Sigmoid colon (tissue), 7 donors: ENCODE data around the gene ADARB2. TPM values are rescaled to one million over a fixed set of nuclear protein-coding genes. Genes with fewer than 3 reads are reported as not detected.

Source experiments
- DNase-seq: peaks from one replicate; pipeline ENCODE4 v3.0.0-alpha.2; 2019
- H3K27ac ChIP-seq, 4 donors: fragments of 200-600 bp; sonication (generic); one replicate each; pipeline ENCODE4 v1.5.1; 2016 to 2019; ENCODE audit warnings: mild to moderate bottlenecking in 1 of 4
- H3K27me3 ChIP-seq, 3 donors: fragments of 200-600 bp; sonication (generic); one replicate each; pipeline ENCODE4 v1.5.1; 2019; ENCODE audit warnings: mild to moderate bottlenecking in 1 of 3
- H3K36me3 ChIP-seq, 4 donors: fragments of 200-600 bp; sonication (generic); one replicate each; pipeline ENCODE4 v1.5.1; 2016 to 2019
- H3K4me1 ChIP-seq, 4 donors: fragments of 200-600 bp; sonication (generic); one replicate each; pipeline ENCODE4 v1.5.1; 2017 to 2019
- H3K4me3 ChIP-seq, 4 donors: fragments of 200-600 bp; sonication (generic); one replicate each; pipeline ENCODE4 v1.5.1; 2017 to 2019; ENCODE audit warnings: mild to moderate bottlenecking in 2 of 4, moderate library complexity in 1 of 4
- H3K9me3 ChIP-seq, 4 donors: fragments of 200-600 bp in 3 of 4; sonication (generic) in 3 of 4; one replicate each; pipeline versions ENCODE4 v1.5.1 to v1.6.1; 2013 to 2019
- CTCF ChIP-seq, 4 experiments: fragments of 450-650 bp in 3 of 4; fragments of 200-600 bp in 1 of 4; IDR thresholded peaks; one replicate each; pipeline ENCODE4 v1.5.1; 2016 to 2019; ENCODE audit warnings: antibody characterized with exemption in 4 of 4, mild to moderate bottlenecking in 3 of 4, moderate library complexity in 2 of 4
- EP300 ChIP-seq, 4 donors: sonication (generic); formaldehyde crosslinking; IDR thresholded peaks; one replicate each; pipeline ENCODE4 v1.6.1; 2017; ENCODE audit warnings: antibody characterized with exemption in 4 of 4
- POLR2A ChIP-seq, 2 donors: fragments of 450-650 bp; IDR thresholded peaks; one replicate each; pipeline ENCODE4 v1.6.1; 2016; ENCODE audit warnings: antibody characterized with exemption in 2 of 2, mild to moderate bottlenecking in 2 of 2, moderate library complexity in 2 of 2
- POLR2AphosphoS5 ChIP-seq, 4 donors: sonication (generic); formaldehyde crosslinking; IDR thresholded peaks; one replicate each; pipeline ENCODE4 v1.6.1; 2017; ENCODE audit warnings: antibody characterized with exemption in 4 of 4
- WGBS, 2 donors: extraction: QIAGEN DNeasy Blood & Tissue Kit; methylation state at CpG; one replicate each; pipeline ENCODE4 v1.1.7; 2013; 5-methylcytosine and 5-hydroxymethylcytosine counted together
- intact Hi-C: fragments of 100-400 bp; cut with DNase I; formaldehyde crosslinking; loops from one replicate; pipeline ENCODE4 v1.15.1; 2023
- polyA plus RNA-seq, 3 donors: library from polyadenylated mRNA; stranded (reverse); fragments of 200-250 nt; gene quantifications; one replicate each; pipeline ENCODE4 v1.2.3, GENCODE V29; 2013
- total RNA-seq, 4 donors: library from RNA; depleted of rRNA; stranded (reverse); fragments of >200 nt; gene quantifications; one replicate each; pipeline ENCODE4 v1.1.0, GENCODE V29; 2016
- donor health status: healthy with polysubstance abuse.
- donor health status: Bipolar disorder and iron deficiency.
- donor health status: healthy.

The ADARB2 gene
- total and polyA plus RNA-seq, 7 donors: 0.60 to 5.9 (median 3.5) TPM; not detected in 1

- no peak overlapping the region for H3K27ac ChIP-seq
- H3K9me3 ChIP-seq: no peaks in the 10 kb centered on the region
- no peak for DNase-seq
- H3K36me3 ChIP-seq: no peaks in the 10 kb centered on the region
- H3K4me3 ChIP-seq: no peak overlapping the region
- no peak for TF ChIP-seq POLR2AphosphoS5 (IDR thresholded peaks at IDR 0.05)
- TF ChIP-seq EP300 (IDR thresholded peaks at IDR 0.05): no peak
- no peak for TF ChIP-seq CTCF (IDR thresholded peaks at IDR 0.05)
- no peak for TF ChIP-seq POLR2A (IDR thresholded peaks at IDR 0.05)
- H3K4me1 ChIP-seq: no peaks in the 10 kb centered on the region
- WGBS, 2 donors: 94 to 97% methylated on average over 12 of the region's 12 CpGs
- intact Hi-C loops: no loop called here
- H3K27me3 ChIP-seq: no peaks in the 10 kb centered on the region
These were observed 252.0 kb downstream of the ADARB2 start for GRCh38 chr10:1485357-1485756.

- intact Hi-C loops: no loop called here
- no peak overlapping the region for H3K27ac ChIP-seq
- TF ChIP-seq POLR2AphosphoS5 (IDR thresholded peaks at IDR 0.05): no peak
- TF ChIP-seq EP300 (IDR thresholded peaks at IDR 0.05): no peak
- no peak for TF ChIP-seq CTCF (IDR thresholded peaks at IDR 0.05)
- H3K4me3 ChIP-seq: no peak overlapping the region
- no peaks in the 10 kb centered on the region for H3K27me3 ChIP-seq
- H3K4me1 ChIP-seq: no peaks in the 10 kb centered on the region
- H3K36me3 ChIP-seq: no peaks in the 10 kb centered on the region
- no peak for DNase-seq
- H3K9me3 ChIP-seq: no peaks in the 10 kb centered on the region
- 66 to 75% methylated on average over 7 of the region's 7 CpGs for WGBS, 2 donors
These were observed 253.5 kb downstream of the ADARB2 start for GRCh38 chr10:1483826-1484225.

DNA sequence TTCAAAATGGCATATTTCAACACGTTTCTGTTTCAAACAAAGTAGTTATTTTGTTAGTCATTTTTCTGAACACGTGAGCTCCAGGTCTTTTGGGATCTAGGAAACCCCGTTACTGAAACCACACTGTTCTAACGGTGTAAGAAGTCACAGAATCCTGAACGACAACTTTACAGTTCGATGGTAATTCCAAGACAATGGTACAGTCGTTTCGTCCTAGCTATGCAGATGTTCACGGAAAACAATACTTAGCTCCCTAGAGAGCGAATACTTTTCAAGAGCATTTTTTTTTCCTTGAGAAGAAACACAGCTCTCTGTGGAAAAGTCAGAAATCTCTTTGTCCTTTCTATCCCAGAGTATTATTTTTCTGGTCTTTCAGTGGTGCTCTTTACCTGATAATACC lies 254.1 kb downstream of the ADARB2 start:
- H3K27ac ChIP-seq: no peak overlapping the region
- H3K9me3 ChIP-seq: no peaks in the 10 kb centered on the region
- H3K36me3 ChIP-seq: no peaks in the 10 kb centered on the region
- H3K4me3 ChIP-seq: no peak overlapping the region
- H3K27me3 ChIP-seq: no peaks in the 10 kb centered on the region
- no peak for DNase-seq
- TF ChIP-seq POLR2A (IDR thresholded peaks at IDR 0.05) (no peak), POLR2AphosphoS5 (IDR thresholded peaks at IDR 0.05) (no peak), EP300 (IDR thresholded peaks at IDR 0.05) (no peak), CTCF (IDR thresholded peaks at IDR 0.05) (no peak)
- intact Hi-C loops: no loop called here
- 52 to 71% methylated on average over 10 of the region's 10 CpGs for WGBS, 2 donors
- no peaks in the 10 kb centered on the region for H3K4me1 ChIP-seq

GRCh38 chr10:1477578-1477977 lies 259.7 kb downstream of the ADARB2 start:
- Histone ChIP-seq H3K4me3 (no peak overlapping the region), H3K27ac (no peak overlapping the region), H3K27me3 (peaks cover 0 to 3% (median 0%) of the 10 kb centered on the region in 3 donors), H3K4me1 (no peaks in the 10 kb centered on the region), H3K9me3 (no peaks in the 10 kb centered on the region), H3K36me3 (no peaks in the 10 kb centered on the region)
- intact Hi-C loops: no loop called here
- DNase-seq: no peak
- 92 to 93% methylated on average over 9 of the region's 9 CpGs for WGBS, 2 donors
- TF ChIP-seq POLR2A (IDR thresholded peaks at IDR 0.05): no peak
- no peak for TF ChIP-seq EP300 (IDR thresholded peaks at IDR 0.05)
- TF ChIP-seq POLR2AphosphoS5 (IDR thresholded peaks at IDR 0.05): no peak
- TF ChIP-seq CTCF (IDR thresholded peaks at IDR 0.05): no peak

DNA sequence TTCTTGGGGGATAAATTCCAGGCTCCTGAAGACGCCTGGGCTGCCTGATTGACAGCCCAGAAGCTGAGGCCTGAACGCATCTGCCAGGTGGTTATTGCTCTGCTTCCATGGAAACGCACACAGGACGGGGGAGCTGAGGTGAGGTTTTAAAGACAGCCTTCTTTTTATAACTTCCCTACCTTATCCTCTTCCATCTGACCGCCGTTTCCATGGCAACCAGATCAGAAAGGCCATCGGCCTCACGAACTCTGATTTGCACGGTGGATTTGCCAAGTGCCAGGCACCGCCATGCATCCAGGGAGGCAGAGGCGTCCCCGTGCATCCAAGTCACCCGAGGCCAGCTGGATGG lies 260.9 kb downstream of the ADARB2 start:
- 41 to 62% methylated on average over 13 of the region's 13 CpGs for WGBS, 2 donors
- peaks cover 0 to 4% (median 0%) of the 10 kb centered on the region in 3 donors for H3K27me3 ChIP-seq
- no peak for TF ChIP-seq POLR2A (IDR thresholded peaks at IDR 0.05)
- no peak for TF ChIP-seq EP300 (IDR thresholded peaks at IDR 0.05)
- TF ChIP-seq POLR2AphosphoS5 (IDR thresholded peaks at IDR 0.05): no peak
- TF ChIP-seq CTCF (IDR thresholded peaks at IDR 0.05): no peak
- H3K9me3 ChIP-seq: no peaks in the 10 kb centered on the region
- no peak overlapping the region for H3K4me3 ChIP-seq
- no peak for DNase-seq
- H3K27ac ChIP-seq: no peak overlapping the region
- intact Hi-C loops: no loop called here
- no peaks in the 10 kb centered on the region for H3K4me1 ChIP-seq
- no peaks in the 10 kb centered on the region for H3K36me3 ChIP-seq
